Epithelial cell of proximal tubule (primary cell): Measurements from ENCODE around the gene TEN1. TPM values are rescaled to one million over a fixed set of nuclear protein-coding genes. Genes with fewer than 3 reads are reported as not detected.

Experiments used
- DNase-seq: peaks from one replicate; pipeline ENCODE4 v3.0.0-alpha.2; 2011; ENCODE audit warnings: low read depth
- H3K4me3 ChIP-seq: 2 replicates; pipeline ENCODE4 v1.5.1; 2011; ENCODE audit warnings: low read depth, mild to moderate bottlenecking, low read length
- total RNA-seq: library from RNA; depleted of rRNA; stranded (reverse); fragments of >200 nt; gene quantifications from 2 replicates; pipeline ENCODE4 v1.2.3, GENCODE V29; 2015
- TF ChIP-seq, protein P1 (sequence below): conservative IDR thresholded peaks from 2 replicates; pipeline ENCODE4 v1.5.1; 2012; ENCODE audit warnings: low read depth, mild to moderate bottlenecking, low read length

The TEN1 gene, protein sequence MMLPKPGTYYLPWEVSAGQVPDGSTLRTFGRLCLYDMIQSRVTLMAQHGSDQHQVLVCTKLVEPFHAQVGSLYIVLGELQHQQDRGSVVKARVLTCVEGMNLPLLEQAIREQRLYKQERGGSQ
- 25.3 and 41.6 TPM in 2 replicates for total RNA-seq

- peak; percentile 72 for DNase-seq
- H3K4me3 ChIP-seq, result peak within 1 kb of the TSS; percentile 63
- TF ChIP-seq, protein P1, sequence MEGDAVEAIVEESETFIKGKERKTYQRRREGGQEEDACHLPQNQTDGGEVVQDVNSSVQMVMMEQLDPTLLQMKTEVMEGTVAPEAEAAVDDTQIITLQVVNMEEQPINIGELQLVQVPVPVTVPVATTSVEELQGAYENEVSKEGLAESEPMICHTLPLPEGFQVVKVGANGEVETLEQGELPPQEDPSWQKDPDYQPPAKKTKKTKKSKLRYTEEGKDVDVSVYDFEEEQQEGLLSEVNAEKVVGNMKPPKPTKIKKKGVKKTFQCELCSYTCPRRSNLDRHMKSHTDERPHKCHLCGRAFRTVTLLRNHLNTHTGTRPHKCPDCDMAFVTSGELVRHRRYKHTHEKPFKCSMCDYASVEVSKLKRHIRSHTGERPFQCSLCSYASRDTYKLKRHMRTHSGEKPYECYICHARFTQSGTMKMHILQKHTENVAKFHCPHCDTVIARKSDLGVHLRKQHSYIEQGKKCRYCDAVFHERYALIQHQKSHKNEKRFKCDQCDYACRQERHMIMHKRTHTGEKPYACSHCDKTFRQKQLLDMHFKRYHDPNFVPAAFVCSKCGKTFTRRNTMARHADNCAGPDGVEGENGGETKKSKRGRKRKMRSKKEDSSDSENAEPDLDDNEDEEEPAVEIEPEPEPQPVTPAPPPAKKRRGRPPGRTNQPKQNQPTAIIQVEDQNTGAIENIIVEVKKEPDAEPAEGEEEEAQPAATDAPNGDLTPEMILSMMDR, result no peak
Observed at GRCh38 chr17:75978938-75979704, at the start of gene TEN1, which contains the start of gene ACOX1. TSS of gene TEN1 (plus strand) at chr17:75979240. CDS start at chr17:75986193, 6,953 bp downstream. TSS of gene ACOX1 (minus strand) at chr17:75979166. CDS start at chr17:75979073, 93 bp downstream.

- DNase-seq, result no peak
- no peak overlapping the region for H3K4me3 ChIP-seq
- TF ChIP-seq, protein P1, result no peak
Observed at GRCh38 chr17:75931062-75931461, 48.0 kb upstream of the TEN1 start.

DNA sequence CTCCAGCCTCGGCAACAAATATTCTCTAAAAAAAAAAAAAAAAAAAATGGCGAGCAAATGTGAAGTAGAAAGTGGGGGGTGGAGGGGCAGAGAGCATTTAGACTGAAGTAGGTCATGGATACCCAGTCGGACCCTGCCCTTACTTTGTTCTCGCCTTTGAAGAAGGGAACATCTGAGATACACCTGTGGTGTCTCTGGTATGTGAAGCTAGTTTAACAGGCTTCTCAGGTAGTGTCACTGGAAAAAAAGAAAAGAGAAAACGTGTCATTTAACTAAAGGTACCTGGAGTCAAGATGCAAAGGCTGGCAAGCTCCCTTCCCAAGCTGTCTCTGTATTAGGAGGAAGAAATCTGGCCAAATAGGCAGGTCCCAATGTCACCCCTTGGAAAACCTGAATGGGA is 46.2 kb upstream of the TEN1 start:
- no peak for DNase-seq
- H3K4me3 ChIP-seq, result no peak overlapping the region
- TF ChIP-seq, protein P1, result no peak

DNA sequence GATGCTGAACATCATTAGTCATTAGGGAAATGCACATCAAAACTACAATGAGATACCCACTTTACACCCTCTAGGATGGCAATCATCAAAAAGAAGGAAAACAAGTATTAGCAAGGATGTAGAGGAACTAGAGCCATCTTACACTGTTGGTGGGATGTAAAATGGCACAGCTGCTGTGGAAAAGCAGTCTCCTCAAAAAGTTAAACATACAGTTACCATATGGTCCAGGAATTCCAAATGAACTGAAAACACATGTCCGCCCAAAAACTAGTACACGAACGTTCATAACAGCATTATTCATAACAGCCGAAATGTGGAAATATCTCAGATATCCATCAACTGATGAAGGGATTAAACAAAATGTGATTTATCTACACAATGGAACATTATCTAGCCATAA is 45.2 kb upstream of the TEN1 start:
- no peak for DNase-seq
- H3K4me3 ChIP-seq, result no peak overlapping the region
- TF ChIP-seq, protein P1, result no peak

DNA sequence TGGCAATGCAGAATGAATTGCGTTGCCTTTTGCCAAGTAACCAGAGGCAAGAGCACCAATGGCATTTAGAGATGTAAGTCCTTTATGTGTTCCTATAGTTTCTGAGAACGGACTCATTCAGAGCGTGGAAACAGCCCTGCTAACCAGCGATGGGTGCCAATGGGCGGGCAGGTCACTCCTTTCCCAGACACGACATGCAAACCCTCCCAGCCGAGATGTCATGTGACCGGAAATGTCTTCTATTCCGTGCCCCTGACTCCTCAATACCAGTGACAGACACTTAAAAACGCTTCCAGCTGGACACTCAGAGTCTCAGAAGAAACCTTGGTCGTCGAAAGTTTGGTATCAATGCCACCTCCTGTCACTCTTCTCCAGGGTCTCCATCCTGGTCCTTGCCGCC is 41.4 kb upstream of the TEN1 start:
- TF ChIP-seq, protein P1, result no peak
- no peak for DNase-seq
- H3K4me3 ChIP-seq, result no peak overlapping the region

GRCh38 chr17:75940727-75941441 is 38.2 kb upstream of the TEN1 start, which contains the start of gene FBF1:
TSS of gene FBF1 (minus strand) at chr17:75941042. CDS start at chr17:75938149, 2,893 bp downstream.
- DNase-seq, result peak; percentile 23
- H3K4me3 ChIP-seq, result peak within 1 kb of the TSS; percentile 80
- TF ChIP-seq, protein P1, result no peak
